GM23338 (cell line): ENCODE data around the gene TMEM63A. TPM values are rescaled to one million over a fixed set of nuclear protein-coding genes. Genes with fewer than 3 reads are reported as not detected.

Experiments used
- ATAC-seq: fragments of 200-7000 bp; cut with Tn5 transposase; 3 replicates; pipeline ENCODE4 v1.9.1; 2020
- DNase-seq: peaks from one replicate; pipeline ENCODE4 v3.0.0-alpha.2; 2015; ENCODE audit warnings: low spot score
- H2AFZ ChIP-seq: fragments of 200-600 bp; sonication (generic); 2 replicates; pipeline ENCODE4 v1.8.0; 2016; ENCODE audit warnings: antibody characterized with exemption, mild to moderate bottlenecking, moderate library complexity
- H3F3A ChIP-seq: fragments of 200-600 bp; sonication (generic); replicated peaks from 2 replicates; pipeline ENCODE4 v1.8.0; 2017; ENCODE audit warnings: antibody characterized with exemption, mixed run types, low read depth
- H3K27ac ChIP-seq: fragments of 200-600 bp; sonication (generic); 2 replicates; pipeline ENCODE4 v1.6.1; 2016; ENCODE audit warnings: low read depth
- H3K27me3 ChIP-seq: fragments of 200-600 bp; sonication (generic); 2 replicates; pipeline ENCODE4 v1.8.0; 2016; ENCODE audit warnings: mild to moderate bottlenecking, mixed run types, moderate library complexity; ENCODE audit not compliant: insufficient read depth
- H3K36me3 ChIP-seq: fragments of 200-600 bp; sonication (generic); 2 replicates; pipeline ENCODE4 v1.8.0; 2016; ENCODE audit warnings: mild to moderate bottlenecking; ENCODE audit not compliant: insufficient read depth
- H3K4me1 ChIP-seq: fragments of 200-600 bp; sonication (generic); 2 replicates; pipeline ENCODE4 v1.8.0; 2016; ENCODE audit warnings: mild to moderate bottlenecking, moderate library complexity; ENCODE audit not compliant: insufficient read depth
- H3K4me2 ChIP-seq: fragments of 200-600 bp; sonication (generic); 2 replicates; pipeline ENCODE4 v1.7.1; 2017; ENCODE audit warnings: mixed run types
- H3K4me3 ChIP-seq: fragments of 200-600 bp; sonication (generic); 2 replicates; pipeline ENCODE4 v1.6.1; 2016; ENCODE audit warnings: mixed run types
- H3K79me2 ChIP-seq: fragments of 200-600 bp; sonication (generic); replicated peaks from 2 replicates; pipeline ENCODE4 v1.8.0; 2017; ENCODE audit warnings: mild to moderate bottlenecking; ENCODE audit not compliant: insufficient read depth
- H3K9me2 ChIP-seq: fragments of 200-600 bp; sonication (generic); 2 replicates; pipeline ENCODE4 v1.8.0; 2017; ENCODE audit not compliant: insufficient read depth
- H4K20me1 ChIP-seq: fragments of 200-600 bp; sonication (generic); replicated peaks from 2 replicates; pipeline ENCODE4 v1.8.0; 2017; ENCODE audit warnings: mild to moderate bottlenecking; ENCODE audit not compliant: insufficient read depth
- H3K27ac Mint-ChIP-seq: 2 replicates; pipeline ENCODE4 v1.8.0; 2020; ENCODE audit warnings: inconsistent platforms, mild to moderate bottlenecking, moderate library complexity, mixed read lengths
- H3K27me3 Mint-ChIP-seq: 3 replicates; pipeline ENCODE4 v1.8.0; 2022; ENCODE audit warnings: low read depth, mild to moderate bottlenecking, moderate library complexity, mixed read lengths, inconsistent platforms; ENCODE audit not compliant: insufficient read depth, poor library complexity
- H3K36me3 Mint-ChIP-seq: 3 replicates; pipeline ENCODE4 v1.8.0; 2021; ENCODE audit warnings: low read depth, mild to moderate bottlenecking, inconsistent platforms, moderate library complexity, mixed read lengths
- H3K4me1 Mint-ChIP-seq: 3 replicates; pipeline ENCODE4 v1.8.0; 2020; ENCODE audit warnings: mild to moderate bottlenecking, inconsistent platforms, mixed read lengths
- H3K4me3 Mint-ChIP-seq: 3 replicates; pipeline ENCODE4 v1.8.0; 2021; ENCODE audit warnings: moderate library complexity, mild to moderate bottlenecking, inconsistent platforms, mixed read lengths
- H3K9me3 Mint-ChIP-seq: 3 replicates; pipeline ENCODE4 v1.8.0; 2020; ENCODE audit warnings: moderate library complexity, mild to moderate bottlenecking, inconsistent platforms, mixed read lengths
- CREB1 ChIP-seq: fragments of 250-450 bp; sonication (Bioruptor Pico); IDR thresholded peaks from 2 replicates; pipeline ENCODE4 v1.5.0; 2020; ENCODE audit warnings: low read depth, mild to moderate bottlenecking, moderate library complexity
- EZH2 ChIP-seq: fragments of 200-600 bp; sonication (generic); IDR thresholded peaks from one replicate; pipeline ENCODE4 v1.8.0; 2017; ENCODE audit warnings: antibody characterized with exemption, mild to moderate bottlenecking, low read depth; ENCODE audit not compliant: unreplicated experiment
- EZH2phosphoT487 ChIP-seq: fragments of 200-600 bp; sonication (generic); IDR thresholded peaks from one replicate; pipeline ENCODE4 v1.8.1; 2018; ENCODE audit warnings: antibody characterized with exemption; ENCODE audit not compliant: unreplicated experiment
- JUNB ChIP-seq: IDR thresholded peaks from one replicate; pipeline ENCODE4 v1.6.1; 2016; ENCODE audit warnings: antibody characterized with exemption; ENCODE audit not compliant: unreplicated experiment
- NANOG ChIP-seq: IDR thresholded peaks from 2 replicates; pipeline ENCODE4 v1.6.1; 2016; ENCODE audit warnings: antibody characterized with exemption, borderline replicate concordance
- POLR2AphosphoS5 ChIP-seq: IDR thresholded peaks from 2 replicates; pipeline ENCODE4 v1.6.1; 2016; ENCODE audit warnings: antibody characterized with exemption, low read depth
- STAT1 ChIP-seq: IDR thresholded peaks from one replicate; pipeline ENCODE4 v1.6.1; 2016; ENCODE audit warnings: antibody characterized with exemption; ENCODE audit not compliant: unreplicated experiment
- ZNF114 ChIP-seq: fragments of 250-450 bp; sonication (Bioruptor Pico); IDR thresholded peaks from 2 replicates; pipeline ENCODE4 v1.5.0; 2020; ENCODE audit warnings: mild to moderate bottlenecking, moderate library complexity
- ZNF331 ChIP-seq: fragments of 250-450 bp; sonication (Bioruptor Pico); IDR thresholded peaks from 2 replicates; pipeline ENCODE4 v1.5.0; 2020; ENCODE audit warnings: low read depth, mild to moderate bottlenecking, moderate library complexity
- polyA plus RNA-seq: library from polyadenylated mRNA; unstranded; fragments of >200 nt; fragmentation: Nextera tagmentation; extraction: Ambion mirVana; gene quantifications from 2 replicates; pipeline ENCODE4 v1.2.1, GENCODE V29; 2016
- total RNA-seq: library from RNA; depleted of rRNA; stranded (reverse); fragments of >200 nt; shearing (Covaris generic); gene quantifications from 2 replicates; pipeline ENCODE4 v1.2.3, GENCODE V29; 2014
- TF ChIP-seq, protein P1 (sequence below): IDR thresholded peaks from 2 replicates; pipeline ENCODE4 v1.6.1; 2016; ENCODE audit warnings: antibody characterized with exemption
- TF ChIP-seq, protein P2 (sequence below): fragments of 250-450 bp; sonication (Bioruptor Pico); IDR thresholded peaks from 2 replicates; pipeline ENCODE4 v1.5.0; 2020; ENCODE audit warnings: mild to moderate bottlenecking, moderate library complexity
- TF ChIP-seq, protein P3 (sequence below): IDR thresholded peaks from one replicate; pipeline ENCODE4 v1.6.1; 2018; ENCODE audit warnings: antibody characterized with exemption; ENCODE audit not compliant: unreplicated experiment
- TF ChIP-seq, protein P4 (sequence below), 2 experiments: fragments of 200-600 bp in 1 of 2; sonication (generic) in 1 of 2; conservative IDR thresholded peaks; 2 replicates each; pipeline versions ENCODE4 v1.5.1 to v1.6.1; 2016 to 2017; ENCODE audit warnings: antibody characterized with exemption in 2 of 2, low read depth in 2 of 2, mild to moderate bottlenecking in 2 of 2, moderate library complexity in 1 of 2

The TMEM63A gene
- total and polyA plus RNA-seq, 2 experiments from 2014 or later: 31.7 to 76.9 TPM

DNA sequence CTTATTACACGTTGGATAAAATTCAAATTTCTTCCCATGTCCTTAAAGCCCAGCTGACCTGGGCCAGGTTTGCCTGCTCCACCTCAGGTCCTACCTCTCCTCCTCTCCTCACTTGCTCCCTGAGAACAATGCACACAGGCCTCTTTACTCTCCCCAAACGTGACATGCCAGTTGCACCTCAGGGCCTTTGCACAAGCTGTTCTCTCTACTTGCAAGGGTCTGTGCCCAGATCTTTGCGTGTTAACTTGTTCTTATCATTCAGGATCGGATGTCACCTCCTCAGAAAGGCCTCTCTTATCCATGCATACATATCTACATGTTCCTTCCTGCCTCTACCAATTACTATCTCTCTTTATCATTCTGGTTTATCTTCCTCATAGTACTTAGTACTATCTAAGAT lies 21.4 kb upstream of the TMEM63A start:
- no peaks in the 10 kb centered on the region for H4K20me1 ChIP-seq
- DNase-seq: no peak
- H3K36me3 Mint-ChIP-seq: no peaks in the 10 kb centered on the region; the same call in 2 of the 3 replicates

More for the DNA sequence above, 21.4 kb upstream of the TMEM63A start:
- Histone ChIP-seq H3K36me3 (no peaks in the 10 kb centered on the region), H3K4me1 (peaks cover 20% of the 10 kb centered on the region), H3F3A (peaks cover 6% of the 10 kb centered on the region; the same call in 1 of the 2 replicates), H3K4me2 (no peak overlapping the region), H3K9me2 (no peaks in the 10 kb centered on the region), H3K4me3 (no peak overlapping the region), H3K79me2 (no peaks in the 10 kb centered on the region), H3K27ac (no peak overlapping the region), H2AFZ (no peak overlapping the region), H3K27me3 (no peaks in the 10 kb centered on the region)
- H3K4me1 Mint-ChIP-seq: peaks cover 21% of the 10 kb centered on the region
- TF ChIP-seq, protein P1, sequence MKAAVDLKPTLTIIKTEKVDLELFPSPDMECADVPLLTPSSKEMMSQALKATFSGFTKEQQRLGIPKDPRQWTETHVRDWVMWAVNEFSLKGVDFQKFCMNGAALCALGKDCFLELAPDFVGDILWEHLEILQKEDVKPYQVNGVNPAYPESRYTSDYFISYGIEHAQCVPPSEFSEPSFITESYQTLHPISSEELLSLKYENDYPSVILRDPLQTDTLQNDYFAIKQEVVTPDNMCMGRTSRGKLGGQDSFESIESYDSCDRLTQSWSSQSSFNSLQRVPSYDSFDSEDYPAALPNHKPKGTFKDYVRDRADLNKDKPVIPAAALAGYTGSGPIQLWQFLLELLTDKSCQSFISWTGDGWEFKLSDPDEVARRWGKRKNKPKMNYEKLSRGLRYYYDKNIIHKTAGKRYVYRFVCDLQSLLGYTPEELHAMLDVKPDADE: no peak
- no peak for TF ChIP-seq NANOG
- TF ChIP-seq EZH2: no peak
- TF ChIP-seq EZH2phosphoT487: no peak
- TF ChIP-seq, protein P2, sequence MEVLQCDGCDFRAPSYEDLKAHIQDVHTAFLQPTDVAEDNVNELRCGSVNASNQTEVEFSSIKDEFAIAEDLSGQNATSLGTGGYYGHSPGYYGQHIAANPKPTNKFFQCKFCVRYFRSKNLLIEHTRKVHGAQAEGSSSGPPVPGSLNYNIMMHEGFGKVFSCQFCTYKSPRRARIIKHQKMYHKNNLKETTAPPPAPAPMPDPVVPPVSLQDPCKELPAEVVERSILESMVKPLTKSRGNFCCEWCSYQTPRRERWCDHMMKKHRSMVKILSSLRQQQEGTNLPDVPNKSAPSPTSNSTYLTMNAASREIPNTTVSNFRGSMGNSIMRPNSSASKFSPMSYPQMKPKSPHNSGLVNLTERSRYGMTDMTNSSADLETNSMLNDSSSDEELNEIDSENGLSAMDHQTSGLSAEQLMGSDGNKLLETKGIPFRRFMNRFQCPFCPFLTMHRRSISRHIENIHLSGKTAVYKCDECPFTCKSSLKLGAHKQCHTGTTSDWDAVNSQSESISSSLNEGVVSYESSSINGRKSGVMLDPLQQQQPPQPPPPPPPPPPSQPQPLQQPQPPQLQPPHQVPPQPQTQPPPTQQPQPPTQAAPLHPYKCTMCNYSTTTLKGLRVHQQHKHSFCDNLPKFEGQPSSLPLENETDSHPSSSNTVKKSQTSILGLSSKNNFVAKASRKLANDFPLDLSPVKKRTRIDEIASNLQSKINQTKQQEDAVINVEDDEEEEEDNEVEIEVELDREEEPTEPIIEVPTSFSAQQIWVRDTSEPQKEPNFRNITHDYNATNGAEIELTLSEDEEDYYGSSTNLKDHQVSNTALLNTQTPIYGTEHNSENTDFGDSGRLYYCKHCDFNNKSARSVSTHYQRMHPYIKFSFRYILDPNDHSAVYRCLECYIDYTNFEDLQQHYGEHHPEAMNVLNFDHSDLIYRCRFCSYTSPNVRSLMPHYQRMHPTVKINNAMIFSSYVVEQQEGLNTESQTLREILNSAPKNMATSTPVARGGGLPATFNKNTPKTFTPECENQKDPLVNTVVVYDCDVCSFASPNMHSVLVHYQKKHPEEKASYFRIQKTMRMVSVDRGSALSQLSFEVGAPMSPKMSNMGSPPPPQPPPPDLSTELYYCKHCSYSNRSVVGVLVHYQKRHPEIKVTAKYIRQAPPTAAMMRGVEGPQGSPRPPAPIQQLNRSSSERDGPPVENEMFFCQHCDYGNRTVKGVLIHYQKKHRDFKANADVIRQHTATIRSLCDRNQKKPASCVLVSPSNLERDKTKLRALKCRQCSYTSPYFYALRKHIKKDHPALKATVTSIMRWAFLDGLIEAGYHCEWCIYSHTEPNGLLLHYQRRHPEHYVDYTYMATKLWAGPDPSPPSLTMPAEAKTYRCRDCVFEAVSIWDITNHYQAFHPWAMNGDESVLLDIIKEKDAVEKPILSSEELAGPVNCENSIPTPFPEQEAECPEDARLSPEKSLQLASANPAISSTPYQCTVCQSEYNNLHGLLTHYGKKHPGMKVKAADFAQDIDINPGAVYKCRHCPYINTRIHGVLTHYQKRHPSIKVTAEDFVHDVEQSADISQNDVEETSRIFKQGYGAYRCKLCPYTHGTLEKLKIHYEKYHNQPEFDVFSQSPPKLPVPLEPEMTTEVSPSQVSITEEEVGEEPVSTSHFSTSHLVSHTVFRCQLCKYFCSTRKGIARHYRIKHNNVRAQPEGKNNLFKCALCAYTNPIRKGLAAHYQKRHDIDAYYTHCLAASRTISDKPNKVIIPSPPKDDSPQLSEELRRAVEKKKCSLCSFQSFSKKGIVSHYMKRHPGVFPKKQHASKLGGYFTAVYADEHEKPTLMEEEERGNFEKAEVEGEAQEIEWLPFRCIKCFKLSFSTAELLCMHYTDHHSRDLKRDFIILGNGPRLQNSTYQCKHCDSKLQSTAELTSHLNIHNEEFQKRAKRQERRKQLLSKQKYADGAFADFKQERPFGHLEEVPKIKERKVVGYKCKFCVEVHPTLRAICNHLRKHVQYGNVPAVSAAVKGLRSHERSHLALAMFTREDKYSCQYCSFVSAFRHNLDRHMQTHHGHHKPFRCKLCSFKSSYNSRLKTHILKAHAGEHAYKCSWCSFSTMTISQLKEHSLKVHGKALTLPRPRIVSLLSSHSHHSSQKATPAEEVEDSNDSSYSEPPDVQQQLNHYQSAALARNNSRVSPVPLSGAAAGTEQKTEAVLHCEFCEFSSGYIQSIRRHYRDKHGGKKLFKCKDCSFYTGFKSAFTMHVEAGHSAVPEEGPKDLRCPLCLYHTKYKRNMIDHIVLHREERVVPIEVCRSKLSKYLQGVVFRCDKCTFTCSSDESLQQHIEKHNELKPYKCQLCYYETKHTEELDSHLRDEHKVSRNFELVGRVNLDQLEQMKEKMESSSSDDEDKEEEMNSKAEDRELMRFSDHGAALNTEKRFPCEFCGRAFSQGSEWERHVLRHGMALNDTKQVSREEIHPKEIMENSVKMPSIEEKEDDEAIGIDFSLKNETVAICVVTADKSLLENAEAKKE (CRISPR knock-in tag): no peak
- no peak for TF ChIP-seq JUNB
- TF ChIP-seq, protein P3, sequence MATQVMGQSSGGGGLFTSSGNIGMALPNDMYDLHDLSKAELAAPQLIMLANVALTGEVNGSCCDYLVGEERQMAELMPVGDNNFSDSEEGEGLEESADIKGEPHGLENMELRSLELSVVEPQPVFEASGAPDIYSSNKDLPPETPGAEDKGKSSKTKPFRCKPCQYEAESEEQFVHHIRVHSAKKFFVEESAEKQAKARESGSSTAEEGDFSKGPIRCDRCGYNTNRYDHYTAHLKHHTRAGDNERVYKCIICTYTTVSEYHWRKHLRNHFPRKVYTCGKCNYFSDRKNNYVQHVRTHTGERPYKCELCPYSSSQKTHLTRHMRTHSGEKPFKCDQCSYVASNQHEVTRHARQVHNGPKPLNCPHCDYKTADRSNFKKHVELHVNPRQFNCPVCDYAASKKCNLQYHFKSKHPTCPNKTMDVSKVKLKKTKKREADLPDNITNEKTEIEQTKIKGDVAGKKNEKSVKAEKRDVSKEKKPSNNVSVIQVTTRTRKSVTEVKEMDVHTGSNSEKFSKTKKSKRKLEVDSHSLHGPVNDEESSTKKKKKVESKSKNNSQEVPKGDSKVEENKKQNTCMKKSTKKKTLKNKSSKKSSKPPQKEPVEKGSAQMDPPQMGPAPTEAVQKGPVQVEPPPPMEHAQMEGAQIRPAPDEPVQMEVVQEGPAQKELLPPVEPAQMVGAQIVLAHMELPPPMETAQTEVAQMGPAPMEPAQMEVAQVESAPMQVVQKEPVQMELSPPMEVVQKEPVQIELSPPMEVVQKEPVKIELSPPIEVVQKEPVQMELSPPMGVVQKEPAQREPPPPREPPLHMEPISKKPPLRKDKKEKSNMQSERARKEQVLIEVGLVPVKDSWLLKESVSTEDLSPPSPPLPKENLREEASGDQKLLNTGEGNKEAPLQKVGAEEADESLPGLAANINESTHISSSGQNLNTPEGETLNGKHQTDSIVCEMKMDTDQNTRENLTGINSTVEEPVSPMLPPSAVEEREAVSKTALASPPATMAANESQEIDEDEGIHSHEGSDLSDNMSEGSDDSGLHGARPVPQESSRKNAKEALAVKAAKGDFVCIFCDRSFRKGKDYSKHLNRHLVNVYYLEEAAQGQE: no peak
- TF ChIP-seq CREB1 (CRISPR knock-in tag): no peak
- no peak for TF ChIP-seq ZNF114 (CRISPR knock-in tag)
- no peak for TF ChIP-seq POLR2AphosphoS5
- TF ChIP-seq, protein P4, sequence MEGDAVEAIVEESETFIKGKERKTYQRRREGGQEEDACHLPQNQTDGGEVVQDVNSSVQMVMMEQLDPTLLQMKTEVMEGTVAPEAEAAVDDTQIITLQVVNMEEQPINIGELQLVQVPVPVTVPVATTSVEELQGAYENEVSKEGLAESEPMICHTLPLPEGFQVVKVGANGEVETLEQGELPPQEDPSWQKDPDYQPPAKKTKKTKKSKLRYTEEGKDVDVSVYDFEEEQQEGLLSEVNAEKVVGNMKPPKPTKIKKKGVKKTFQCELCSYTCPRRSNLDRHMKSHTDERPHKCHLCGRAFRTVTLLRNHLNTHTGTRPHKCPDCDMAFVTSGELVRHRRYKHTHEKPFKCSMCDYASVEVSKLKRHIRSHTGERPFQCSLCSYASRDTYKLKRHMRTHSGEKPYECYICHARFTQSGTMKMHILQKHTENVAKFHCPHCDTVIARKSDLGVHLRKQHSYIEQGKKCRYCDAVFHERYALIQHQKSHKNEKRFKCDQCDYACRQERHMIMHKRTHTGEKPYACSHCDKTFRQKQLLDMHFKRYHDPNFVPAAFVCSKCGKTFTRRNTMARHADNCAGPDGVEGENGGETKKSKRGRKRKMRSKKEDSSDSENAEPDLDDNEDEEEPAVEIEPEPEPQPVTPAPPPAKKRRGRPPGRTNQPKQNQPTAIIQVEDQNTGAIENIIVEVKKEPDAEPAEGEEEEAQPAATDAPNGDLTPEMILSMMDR (conservative IDR thresholded peaks at IDR 0.05; ENCODE audit: low read depth in 2 of 2): no peak
- TF ChIP-seq STAT1: no peak
- TF ChIP-seq ZNF331 (CRISPR knock-in tag): no peak
- ATAC-seq: no peak
- no peak overlapping the region for H3K4me3 Mint-ChIP-seq
- no peak overlapping the region for H3K27ac Mint-ChIP-seq
- H3K27me3 Mint-ChIP-seq: peaks cover 16% of the 10 kb centered on the region
- no peaks in the 10 kb centered on the region; the same call in 1 of the 3 replicates for H3K9me3 Mint-ChIP-seq
